ENCODE data around the gene MMD2. TPM values are rescaled to one million over a fixed set of nuclear protein-coding genes. Genes with fewer than 3 reads are reported as not detected.

MMD2 gene
- total RNA-seq, 1 experiment from 2014 or later = not detected

DNA sequence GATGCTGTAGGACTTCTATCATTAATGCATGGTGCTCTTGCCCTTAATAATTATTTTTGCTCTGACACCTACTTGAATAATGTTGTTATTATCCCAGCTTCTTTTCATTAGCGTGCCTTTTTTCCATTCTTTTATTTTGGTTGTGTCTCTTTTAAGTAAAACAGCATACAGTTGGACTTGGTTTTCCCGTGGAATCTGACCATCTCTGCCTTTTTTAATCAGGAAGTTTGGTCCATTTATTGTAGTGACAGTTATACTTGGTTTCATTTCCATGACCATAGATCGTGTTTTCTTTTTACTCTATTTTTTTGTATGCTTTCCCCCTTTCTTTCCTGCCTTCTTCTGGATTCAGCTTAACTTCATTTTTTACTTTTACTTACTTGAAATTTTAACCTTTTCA is 101.8 kb downstream of the MMD2 start (continued):
- no peak for TF ChIP-seq OVOL2 (CRISPR knock-in tag; IDR thresholded peaks at IDR 0.05; ENCODE audit: borderline replicate concordance)
- no peak for TF ChIP-seq ELF4 (CRISPR knock-in tag; IDR thresholded peaks at IDR 0.05; ENCODE audit: low read depth)

DNA sequence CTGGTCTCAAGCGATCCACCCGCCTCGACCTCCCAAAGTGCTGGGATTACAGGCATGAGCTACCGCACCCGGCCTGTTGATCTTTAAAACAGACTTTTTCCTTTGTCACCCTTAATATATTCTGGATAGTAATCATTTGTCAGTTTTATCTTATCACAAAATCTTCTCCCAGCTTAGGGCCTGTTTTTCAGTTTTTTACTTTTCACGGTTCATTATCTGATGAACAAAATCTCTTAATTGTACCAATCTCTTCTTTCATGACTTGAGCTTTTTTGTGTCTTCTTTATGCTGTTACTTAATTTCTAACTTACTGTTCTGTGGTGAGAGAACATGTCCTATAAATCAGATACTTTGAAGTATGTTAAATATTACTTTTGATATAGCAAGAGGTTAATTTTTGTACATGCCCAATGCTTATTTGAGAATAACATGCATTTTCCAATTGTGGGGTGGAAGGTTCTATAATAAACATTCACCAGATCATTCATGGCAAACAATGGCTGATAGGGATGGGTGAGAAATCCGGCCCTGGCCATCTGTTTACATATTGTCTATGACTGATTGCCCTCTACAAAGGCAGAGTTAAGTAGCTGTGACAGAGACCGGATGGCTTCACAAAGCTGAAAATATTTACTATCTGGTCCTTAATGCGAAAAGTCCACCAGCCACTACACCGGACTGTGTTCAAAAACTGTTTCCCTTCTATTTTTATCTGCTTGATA is 102.5 kb downstream of the MMD2 start:
- no peak for ATAC-seq
- H3K27ac Mint-ChIP-seq = no peak overlapping the region
- H3K9me3 Mint-ChIP-seq = peaks cover 9% of the 10 kb centered on the region
- CTCF ChIA-PET = interaction anchor here (1.1 to 1.4 kb wide), 3 partner anchors 10 to 27 kb away, joined by 3 to 5 read pairs (median 4); partner anchors contain the start of gene RADIL
- H3K4me1 Mint-ChIP-seq = no peaks in the 10 kb centered on the region
- H3K36me3 Mint-ChIP-seq = peaks cover 4% of the 10 kb centered on the region; the same call in 1 of the 2 replicates
- no peak overlapping the region for H3K4me3 Mint-ChIP-seq
- POLR2A ChIA-PET = interaction anchor here (0.7 kb wide), 1 partner anchor 31 kb away, joined by 3 read pairs; no protein-coding TSS in a partner anchor
- H3K27me3 Mint-ChIP-seq (ENCODE audit: low read depth) = peaks cover 17% of the 10 kb centered on the region
- TF ChIP-seq SOX15 (CRISPR knock-in tag; IDR thresholded peaks at IDR 0.05) (no peak), ZBTB21 (CRISPR knock-in tag; IDR thresholded peaks at IDR 0.05; ENCODE audit: borderline replicate concordance) (no peak), ZMAT4 (CRISPR knock-in tag; IDR thresholded peaks at IDR 0.05) (no peak), RORB (CRISPR knock-in tag; IDR thresholded peaks at IDR 0.05) (no peak)
- TF ChIP-seq, protein P1, sequence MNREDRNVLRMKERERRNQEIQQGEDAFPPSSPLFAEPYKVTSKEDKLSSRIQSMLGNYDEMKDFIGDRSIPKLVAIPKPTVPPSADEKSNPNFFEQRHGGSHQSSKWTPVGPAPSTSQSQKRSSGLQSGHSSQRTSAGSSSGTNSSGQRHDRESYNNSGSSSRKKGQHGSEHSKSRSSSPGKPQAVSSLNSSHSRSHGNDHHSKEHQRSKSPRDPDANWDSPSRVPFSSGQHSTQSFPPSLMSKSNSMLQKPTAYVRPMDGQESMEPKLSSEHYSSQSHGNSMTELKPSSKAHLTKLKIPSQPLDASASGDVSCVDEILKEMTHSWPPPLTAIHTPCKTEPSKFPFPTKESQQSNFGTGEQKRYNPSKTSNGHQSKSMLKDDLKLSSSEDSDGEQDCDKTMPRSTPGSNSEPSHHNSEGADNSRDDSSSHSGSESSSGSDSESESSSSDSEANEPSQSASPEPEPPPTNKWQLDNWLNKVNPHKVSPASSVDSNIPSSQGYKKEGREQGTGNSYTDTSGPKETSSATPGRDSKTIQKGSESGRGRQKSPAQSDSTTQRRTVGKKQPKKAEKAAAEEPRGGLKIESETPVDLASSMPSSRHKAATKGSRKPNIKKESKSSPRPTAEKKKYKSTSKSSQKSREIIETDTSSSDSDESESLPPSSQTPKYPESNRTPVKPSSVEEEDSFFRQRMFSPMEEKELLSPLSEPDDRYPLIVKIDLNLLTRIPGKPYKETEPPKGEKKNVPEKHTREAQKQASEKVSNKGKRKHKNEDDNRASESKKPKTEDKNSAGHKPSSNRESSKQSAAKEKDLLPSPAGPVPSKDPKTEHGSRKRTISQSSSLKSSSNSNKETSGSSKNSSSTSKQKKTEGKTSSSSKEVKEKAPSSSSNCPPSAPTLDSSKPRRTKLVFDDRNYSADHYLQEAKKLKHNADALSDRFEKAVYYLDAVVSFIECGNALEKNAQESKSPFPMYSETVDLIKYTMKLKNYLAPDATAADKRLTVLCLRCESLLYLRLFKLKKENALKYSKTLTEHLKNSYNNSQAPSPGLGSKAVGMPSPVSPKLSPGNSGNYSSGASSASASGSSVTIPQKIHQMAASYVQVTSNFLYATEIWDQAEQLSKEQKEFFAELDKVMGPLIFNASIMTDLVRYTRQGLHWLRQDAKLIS (CRISPR knock-in tag; IDR thresholded peaks at IDR 0.05; ENCODE audit: borderline replicate concordance) = no peak
- TF ChIP-seq, protein P2, sequence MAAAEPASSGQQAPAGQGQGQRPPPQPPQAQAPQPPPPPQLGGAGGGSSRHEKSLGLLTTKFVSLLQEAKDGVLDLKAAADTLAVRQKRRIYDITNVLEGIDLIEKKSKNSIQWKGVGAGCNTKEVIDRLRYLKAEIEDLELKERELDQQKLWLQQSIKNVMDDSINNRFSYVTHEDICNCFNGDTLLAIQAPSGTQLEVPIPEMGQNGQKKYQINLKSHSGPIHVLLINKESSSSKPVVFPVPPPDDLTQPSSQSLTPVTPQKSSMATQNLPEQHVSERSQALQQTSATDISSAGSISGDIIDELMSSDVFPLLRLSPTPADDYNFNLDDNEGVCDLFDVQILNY (CRISPR knock-in tag; IDR thresholded peaks at IDR 0.05) = no peak
- TF ChIP-seq, protein P3, sequence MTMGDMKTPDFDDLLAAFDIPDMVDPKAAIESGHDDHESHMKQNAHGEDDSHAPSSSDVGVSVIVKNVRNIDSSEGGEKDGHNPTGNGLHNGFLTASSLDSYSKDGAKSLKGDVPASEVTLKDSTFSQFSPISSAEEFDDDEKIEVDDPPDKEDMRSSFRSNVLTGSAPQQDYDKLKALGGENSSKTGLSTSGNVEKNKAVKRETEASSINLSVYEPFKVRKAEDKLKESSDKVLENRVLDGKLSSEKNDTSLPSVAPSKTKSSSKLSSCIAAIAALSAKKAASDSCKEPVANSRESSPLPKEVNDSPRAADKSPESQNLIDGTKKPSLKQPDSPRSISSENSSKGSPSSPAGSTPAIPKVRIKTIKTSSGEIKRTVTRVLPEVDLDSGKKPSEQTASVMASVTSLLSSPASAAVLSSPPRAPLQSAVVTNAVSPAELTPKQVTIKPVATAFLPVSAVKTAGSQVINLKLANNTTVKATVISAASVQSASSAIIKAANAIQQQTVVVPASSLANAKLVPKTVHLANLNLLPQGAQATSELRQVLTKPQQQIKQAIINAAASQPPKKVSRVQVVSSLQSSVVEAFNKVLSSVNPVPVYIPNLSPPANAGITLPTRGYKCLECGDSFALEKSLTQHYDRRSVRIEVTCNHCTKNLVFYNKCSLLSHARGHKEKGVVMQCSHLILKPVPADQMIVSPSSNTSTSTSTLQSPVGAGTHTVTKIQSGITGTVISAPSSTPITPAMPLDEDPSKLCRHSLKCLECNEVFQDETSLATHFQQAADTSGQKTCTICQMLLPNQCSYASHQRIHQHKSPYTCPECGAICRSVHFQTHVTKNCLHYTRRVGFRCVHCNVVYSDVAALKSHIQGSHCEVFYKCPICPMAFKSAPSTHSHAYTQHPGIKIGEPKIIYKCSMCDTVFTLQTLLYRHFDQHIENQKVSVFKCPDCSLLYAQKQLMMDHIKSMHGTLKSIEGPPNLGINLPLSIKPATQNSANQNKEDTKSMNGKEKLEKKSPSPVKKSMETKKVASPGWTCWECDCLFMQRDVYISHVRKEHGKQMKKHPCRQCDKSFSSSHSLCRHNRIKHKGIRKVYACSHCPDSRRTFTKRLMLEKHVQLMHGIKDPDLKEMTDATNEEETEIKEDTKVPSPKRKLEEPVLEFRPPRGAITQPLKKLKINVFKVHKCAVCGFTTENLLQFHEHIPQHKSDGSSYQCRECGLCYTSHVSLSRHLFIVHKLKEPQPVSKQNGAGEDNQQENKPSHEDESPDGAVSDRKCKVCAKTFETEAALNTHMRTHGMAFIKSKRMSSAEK (CRISPR knock-in tag; IDR thresholded peaks at IDR 0.05; ENCODE audit: borderline replicate concordance) = no peak
- no peak for DNase-seq (ENCODE audit: low spot score)

Other genes starting within 250 kb of the MMD2 start
- gene AP5Z1, start 183.6 kb downstream of the MMD2 start, total RNA-seq (2021) = 25.6 to 29.4 TPM (median 27.9 TPM) in 3 replicates
- gene PAPOLB, start 97.2 kb downstream of the MMD2 start, total RNA-seq (2021) = 0.23 to 0.31 TPM (median 0.27 TPM) in 3 replicates
- gene RADIL, start 75.5 kb downstream of the MMD2 start, total RNA-seq (2021) = 8.6 to 12.1 TPM (median 11.1 TPM) in 3 replicates
- 13.5 to 14.5 TPM (median 14.2 TPM) in 3 replicates for gene RBAK, start 86.7 kb upstream of the MMD2 start, total RNA-seq (2021)
- 61.3 to 63.7 TPM (median 61.7 TPM) in 3 replicates for gene WIPI2, start 231.0 kb upstream of the MMD2 start, total RNA-seq (2021)

All from WTC11 (cell line).